Type B pancreatic cell (in vitro differentiated cells): ENCODE data around the gene PHACTR1. TPM values are rescaled to one million over a fixed set of nuclear protein-coding genes. Genes with fewer than 3 reads are reported as not detected.
"Not testable (repeated sequence)": the region's sequence is repeated elsewhere in the genome, so short reads cannot be mapped to it uniquely, and the experiment has no call there.

Experiments
- DNase-seq: peaks from one replicate; pipeline ENCODE4 v3.0.0; 2021; ENCODE audit warnings: mixed read lengths; ENCODE audit not compliant: unreplicated experiment; ENCODE audit errors: extremely low spot score
- H3K27ac Mint-ChIP-seq: 2 replicates; pipeline ENCODE4 v1.8.0; 2021; ENCODE audit warnings: mild to moderate bottlenecking, mixed read lengths
- H3K27me3 Mint-ChIP-seq: 2 replicates; pipeline ENCODE4 v1.8.0; 2021; ENCODE audit warnings: mixed read lengths
- H3K36me3 Mint-ChIP-seq: 2 replicates; pipeline ENCODE4 v1.8.0; 2021; ENCODE audit warnings: mixed read lengths
- H3K4me1 Mint-ChIP-seq: one replicate; pipeline ENCODE4 v1.8.0; 2021; ENCODE audit warnings: mixed read lengths; ENCODE audit not compliant: unreplicated experiment
- H3K4me3 Mint-ChIP-seq: 2 replicates; pipeline ENCODE4 v1.8.0; 2021; ENCODE audit warnings: mild to moderate bottlenecking, mixed read lengths
- H3K9me3 Mint-ChIP-seq: 2 replicates; pipeline ENCODE4 v1.8.0; 2021; ENCODE audit warnings: mixed read lengths
- total RNA-seq: library from RNA; stranded (reverse); gene quantifications from 2 replicates; pipeline ENCODE4 v1.2.1, GENCODE V29; 2021; ENCODE audit warnings: low replicate concordance
- TF ChIP-seq, protein P1 (sequence below): fragments of 200-600 bp; sonication (generic); conservative IDR thresholded peaks from 2 replicates; pipeline ENCODE4 v1.5.0; 2021; ENCODE audit warnings: antibody characterized with exemption, mild to moderate bottlenecking

Gene PHACTR1
- total RNA-seq, 1 donor from 2014 or later = 12.3 TPM

DNA sequence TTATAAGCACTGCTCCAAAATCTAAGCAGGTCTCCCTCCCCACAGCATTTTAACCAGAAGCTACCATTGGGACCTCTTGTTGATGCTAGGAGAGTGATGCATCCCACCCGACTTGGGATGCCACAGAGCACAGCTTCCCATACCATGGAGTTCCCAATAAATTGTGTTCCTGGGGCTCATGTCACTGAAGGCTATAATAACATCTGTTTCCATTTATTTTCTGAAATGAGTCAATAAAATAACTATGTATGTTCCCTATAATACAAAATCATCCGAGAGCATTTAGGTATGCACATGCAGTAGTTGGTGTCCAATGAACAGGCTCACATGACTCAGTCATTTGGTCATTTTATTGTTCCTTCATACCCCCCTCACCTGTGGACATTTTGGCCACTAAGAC, 407.6 kb downstream of the PHACTR1 start:
- DNase-seq = no peak
- peaks cover 7% of the 10 kb centered on the region for H3K27me3 Mint-ChIP-seq
- H3K4me1 Mint-ChIP-seq = peaks cover 23% of the 10 kb centered on the region
- H3K36me3 Mint-ChIP-seq = no peaks in the 10 kb centered on the region
- H3K4me3 Mint-ChIP-seq = no peak overlapping the region
- no peak overlapping the region for H3K27ac Mint-ChIP-seq
- TF ChIP-seq, protein P1, sequence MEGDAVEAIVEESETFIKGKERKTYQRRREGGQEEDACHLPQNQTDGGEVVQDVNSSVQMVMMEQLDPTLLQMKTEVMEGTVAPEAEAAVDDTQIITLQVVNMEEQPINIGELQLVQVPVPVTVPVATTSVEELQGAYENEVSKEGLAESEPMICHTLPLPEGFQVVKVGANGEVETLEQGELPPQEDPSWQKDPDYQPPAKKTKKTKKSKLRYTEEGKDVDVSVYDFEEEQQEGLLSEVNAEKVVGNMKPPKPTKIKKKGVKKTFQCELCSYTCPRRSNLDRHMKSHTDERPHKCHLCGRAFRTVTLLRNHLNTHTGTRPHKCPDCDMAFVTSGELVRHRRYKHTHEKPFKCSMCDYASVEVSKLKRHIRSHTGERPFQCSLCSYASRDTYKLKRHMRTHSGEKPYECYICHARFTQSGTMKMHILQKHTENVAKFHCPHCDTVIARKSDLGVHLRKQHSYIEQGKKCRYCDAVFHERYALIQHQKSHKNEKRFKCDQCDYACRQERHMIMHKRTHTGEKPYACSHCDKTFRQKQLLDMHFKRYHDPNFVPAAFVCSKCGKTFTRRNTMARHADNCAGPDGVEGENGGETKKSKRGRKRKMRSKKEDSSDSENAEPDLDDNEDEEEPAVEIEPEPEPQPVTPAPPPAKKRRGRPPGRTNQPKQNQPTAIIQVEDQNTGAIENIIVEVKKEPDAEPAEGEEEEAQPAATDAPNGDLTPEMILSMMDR = no peak
- H3K9me3 Mint-ChIP-seq = no peaks in the 10 kb centered on the region

DNA sequence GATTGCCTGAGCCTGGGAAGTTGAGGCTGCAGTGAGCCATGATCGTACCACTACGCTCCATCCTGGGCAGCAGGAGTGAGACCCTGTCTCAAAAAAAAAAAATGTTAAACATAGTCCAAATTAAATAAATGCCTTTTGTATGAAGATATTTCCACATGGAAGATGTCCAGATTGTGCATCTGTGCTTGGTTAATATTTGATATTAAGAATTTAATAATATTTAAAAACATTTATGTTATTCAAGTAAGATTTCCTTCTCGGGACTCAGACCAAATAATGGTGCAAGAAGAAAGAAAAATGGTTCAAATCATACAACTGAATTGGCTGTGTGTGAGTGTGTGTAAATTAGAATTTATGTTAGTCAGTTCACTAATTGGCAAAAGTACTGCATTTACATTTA, 409.3 kb downstream of the PHACTR1 start:
- peaks cover 11% of the 10 kb centered on the region for H3K4me1 Mint-ChIP-seq
- TF ChIP-seq, protein P1 = no peak
- H3K27me3 Mint-ChIP-seq = peaks cover 2% of the 10 kb centered on the region
- H3K36me3 Mint-ChIP-seq = no peaks in the 10 kb centered on the region
- no peak for DNase-seq
- no peak overlapping the region for H3K4me3 Mint-ChIP-seq
- H3K27ac Mint-ChIP-seq = no peak overlapping the region
- H3K9me3 Mint-ChIP-seq = no peaks in the 10 kb centered on the region

DNA sequence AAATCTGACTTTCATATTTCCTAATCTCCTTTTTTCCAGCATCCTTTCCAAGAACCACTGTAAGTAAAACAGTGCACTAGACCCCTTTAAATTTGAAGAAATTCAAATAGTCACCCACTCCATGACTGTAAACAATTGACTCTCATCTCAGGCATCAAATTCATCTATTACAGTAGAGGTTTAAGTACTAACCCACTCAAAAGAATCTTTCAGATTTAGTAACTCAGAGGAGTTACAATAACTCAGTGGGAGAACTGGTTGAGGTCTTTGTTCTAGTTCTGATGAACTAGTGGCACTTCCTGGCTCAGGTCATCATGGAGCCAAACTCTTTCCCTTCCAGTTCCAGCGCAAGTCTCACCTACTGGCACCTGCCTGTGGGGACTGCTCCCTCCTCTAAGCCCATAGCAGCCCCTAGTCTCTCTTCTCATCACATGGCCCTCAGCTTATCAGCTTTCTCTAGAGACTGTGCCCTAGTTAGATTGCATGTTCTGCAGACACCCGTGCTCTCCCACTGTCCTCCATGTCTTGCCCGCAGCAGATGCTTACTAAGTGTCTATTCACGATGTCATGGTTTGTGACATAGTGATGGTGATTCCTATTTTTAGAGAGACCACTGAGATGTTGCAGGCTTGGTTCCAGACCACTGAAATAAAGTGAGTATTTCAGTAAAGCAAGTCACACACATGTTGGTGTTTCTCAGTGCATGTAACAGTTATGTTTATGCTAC, 415.5 kb downstream of the PHACTR1 start:
- no peak for DNase-seq
- Mint-ChIP-seq H3K9me3 (peaks cover 5% of the 10 kb centered on the region), H3K4me1 (peaks cover 6% of the 10 kb centered on the region), H3K27me3 (no peaks in the 10 kb centered on the region), H3K4me3 (no peak overlapping the region), H3K27ac (no peak overlapping the region), H3K36me3 (no peaks in the 10 kb centered on the region)
- TF ChIP-seq, protein P1 = no peak

DNA sequence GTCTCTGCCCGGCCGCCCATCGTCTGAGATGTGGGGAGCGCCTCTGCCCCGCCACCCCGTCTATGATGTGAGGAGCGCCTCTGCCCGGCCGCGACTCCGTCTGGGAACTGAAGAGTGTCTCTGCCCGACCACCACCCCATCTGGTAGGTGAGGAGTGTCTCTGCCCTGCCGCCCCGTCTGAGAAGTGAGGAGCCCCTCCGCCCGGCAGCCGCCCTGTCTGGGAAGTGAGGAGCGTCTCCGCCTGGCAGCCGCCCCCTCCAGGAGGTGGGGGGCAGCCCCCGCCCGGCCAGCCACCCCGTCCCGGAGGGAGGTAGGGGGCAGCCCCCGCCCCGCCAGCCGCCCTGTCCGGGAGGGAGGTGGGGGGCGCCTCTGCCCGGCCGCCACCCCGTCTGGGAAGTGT, 417.3 kb downstream of the PHACTR1 start:
- not testable (repeated sequence) for DNase-seq, H3K36me3 Mint-ChIP-seq, H3K9me3 Mint-ChIP-seq, H3K4me3 Mint-ChIP-seq, H3K4me1 Mint-ChIP-seq, H3K27me3 Mint-ChIP-seq, H3K27ac Mint-ChIP-seq

DNA sequence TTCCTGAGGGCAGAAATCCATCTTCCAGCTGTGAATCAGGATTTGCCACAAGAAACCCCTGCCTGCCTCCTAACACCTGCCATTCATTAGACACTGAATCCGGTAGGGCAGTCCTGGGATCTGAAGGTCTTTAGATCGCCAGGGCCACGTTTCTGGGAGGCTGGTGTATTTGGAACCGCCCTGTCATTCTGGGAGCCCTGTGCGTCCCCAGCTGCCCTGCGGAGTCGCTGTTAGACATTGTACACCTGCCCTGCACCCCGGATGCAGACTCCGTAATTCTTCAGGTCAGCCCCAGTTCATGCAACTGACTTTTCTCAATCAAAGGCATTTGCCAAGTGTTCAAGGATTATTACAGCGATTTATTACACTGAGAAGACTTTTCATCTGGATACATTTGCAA, 418.6 kb downstream of the PHACTR1 start:
- Mint-ChIP-seq H3K9me3 (peaks cover 5% of the 10 kb centered on the region), H3K27me3 (no peaks in the 10 kb centered on the region), H3K4me1 (peaks cover 6% of the 10 kb centered on the region), H3K27ac (no peak overlapping the region), H3K4me3 (no peak overlapping the region), H3K36me3 (no peaks in the 10 kb centered on the region)
- DNase-seq = no peak
- TF ChIP-seq, protein P1 = no peak

DNA sequence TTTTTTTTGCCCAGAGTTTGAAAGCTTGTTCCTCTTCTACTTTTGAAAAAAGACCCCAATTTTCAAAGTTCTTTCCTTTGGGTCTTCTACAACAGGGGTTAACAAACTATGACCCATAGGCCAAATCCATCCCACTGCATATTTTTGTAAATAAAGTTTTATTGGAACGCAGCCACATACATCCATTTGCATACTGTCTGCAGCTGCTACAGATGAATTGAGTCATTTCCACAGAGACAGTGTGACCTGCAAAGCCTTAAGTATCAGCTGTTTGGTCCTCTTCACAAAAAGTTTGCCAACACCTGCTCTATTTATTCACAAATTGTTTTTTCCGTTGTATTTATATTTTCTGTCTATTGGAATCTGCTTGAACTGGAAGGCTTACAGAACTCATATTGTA, 422.6 kb downstream of the PHACTR1 start:
- DNase-seq = no peak
- Mint-ChIP-seq H3K4me3 (no peak overlapping the region), H3K36me3 (no peaks in the 10 kb centered on the region), H3K27ac (no peak overlapping the region), H3K9me3 (no peaks in the 10 kb centered on the region), H3K4me1 (peaks cover 6% of the 10 kb centered on the region), H3K27me3 (no peaks in the 10 kb centered on the region)
- TF ChIP-seq, protein P1 = no peak
